HEK293 (cell line): Measurements from ENCODE around the gene PPP1R15B.
A peak's percentile ranks its signal among the peaks of the same experiment; 100 is the strongest.

Source experiments
- CTCF ChIP-seq: fragments of 450-650 bp; formaldehyde crosslinking; IDR thresholded peaks from 2 replicates; pipeline ENCODE4 v1.5.1; 2016; ENCODE audit warnings: missing biosample characterization, missing genetic modification characterization
- GFI1B ChIP-seq: fragments of 450-650 bp; formaldehyde crosslinking; IDR thresholded peaks from 2 replicates; pipeline ENCODE4 v1.5.1; 2016; ENCODE audit warnings: missing biosample characterization, missing genetic modification characterization
- KLF1 ChIP-seq: fragments of 450-650 bp; formaldehyde crosslinking; IDR thresholded peaks from 2 replicates; pipeline ENCODE4 v1.5.1; 2016; ENCODE audit warnings: missing biosample characterization, missing genetic modification characterization
- KLF9 ChIP-seq: fragments of 450-650 bp; formaldehyde crosslinking; IDR thresholded peaks from 2 replicates; pipeline ENCODE4 v1.5.1; 2016; ENCODE audit warnings: missing biosample characterization, missing genetic modification characterization, low read depth
- RBAK ChIP-seq: fragments of 450-650 bp; formaldehyde crosslinking; IDR thresholded peaks from 2 replicates; pipeline ENCODE4 v1.5.1; 2016; ENCODE audit warnings: missing biosample characterization, missing genetic modification characterization
- WT1 ChIP-seq: fragments of 450-650 bp; formaldehyde crosslinking; IDR thresholded peaks from 2 replicates; pipeline ENCODE4 v1.5.1; 2016; ENCODE audit warnings: missing biosample characterization, missing genetic modification characterization
- ZBTB10 ChIP-seq: fragments of 450-650 bp; formaldehyde crosslinking; IDR thresholded peaks from 2 replicates; pipeline ENCODE4 v1.5.1; 2016; ENCODE audit warnings: missing biosample characterization, missing genetic modification characterization
- ZBTB11 ChIP-seq: fragments of 450-650 bp; formaldehyde crosslinking; conservative IDR thresholded peaks from 2 replicates; pipeline ENCODE4 v1.5.1; 2016; ENCODE audit warnings: low read depth, missing biosample characterization, missing genetic modification characterization
- ZBTB8A ChIP-seq: fragments of 450-650 bp; formaldehyde crosslinking; IDR thresholded peaks from 2 replicates; pipeline ENCODE4 v1.5.1; 2016; ENCODE audit warnings: missing biosample characterization, missing genetic modification characterization
- ZFP3 ChIP-seq: fragments of 450-650 bp; formaldehyde crosslinking; IDR thresholded peaks from 2 replicates; pipeline ENCODE4 v1.5.1; 2016; ENCODE audit warnings: low read depth, missing biosample characterization, missing genetic modification characterization
- ZNF140 ChIP-seq: fragments of 450-650 bp; formaldehyde crosslinking; IDR thresholded peaks from 2 replicates; pipeline ENCODE4 v1.5.1; 2016; ENCODE audit warnings: missing biosample characterization, missing genetic modification characterization
- ZNF169 ChIP-seq: fragments of 450-650 bp; formaldehyde crosslinking; IDR thresholded peaks from 2 replicates; pipeline ENCODE4 v1.5.1; 2016; ENCODE audit warnings: missing biosample characterization, missing genetic modification characterization
- ZNF18 ChIP-seq: fragments of 450-650 bp; formaldehyde crosslinking; IDR thresholded peaks from 2 replicates; pipeline ENCODE4 v1.5.1; 2016; ENCODE audit warnings: missing biosample characterization, missing genetic modification characterization
- ZNF24 ChIP-seq: fragments of 450-650 bp; formaldehyde crosslinking; IDR thresholded peaks from 2 replicates; pipeline ENCODE4 v1.5.1; 2016; ENCODE audit warnings: missing biosample characterization, missing genetic modification characterization
- ZNF280C ChIP-seq: fragments of 450-650 bp; formaldehyde crosslinking; IDR thresholded peaks from 2 replicates; pipeline ENCODE4 v1.5.1; 2016; ENCODE audit warnings: missing biosample characterization, missing genetic modification characterization
- ZNF341 ChIP-seq: fragments of 450-650 bp; formaldehyde crosslinking; IDR thresholded peaks from 2 replicates; pipeline ENCODE4; 2016; ENCODE audit warnings: low read depth, missing biosample characterization, missing genetic modification characterization
- ZNF394 ChIP-seq: fragments of 450-650 bp; formaldehyde crosslinking; IDR thresholded peaks from 2 replicates; pipeline ENCODE4 v1.5.1; 2016; ENCODE audit warnings: missing biosample characterization, missing genetic modification characterization, mild to moderate bottlenecking, moderate library complexity, borderline replicate concordance
- ZNF449 ChIP-seq: fragments of 450-650 bp; formaldehyde crosslinking; IDR thresholded peaks from 2 replicates; pipeline ENCODE4 v1.5.1; 2017; ENCODE audit warnings: missing biosample characterization, mild to moderate bottlenecking, missing genetic modification characterization, moderate library complexity
- ZNF501 ChIP-seq: fragments of 450-650 bp; formaldehyde crosslinking; IDR thresholded peaks from 2 replicates; pipeline ENCODE4 v1.5.1; 2016; ENCODE audit warnings: missing biosample characterization, missing genetic modification characterization
- ZNF830 ChIP-seq: fragments of 450-650 bp; IDR thresholded peaks from 2 replicates; pipeline ENCODE4 v1.5.0; 2018; ENCODE audit warnings: missing biosample characterization, missing genetic modification characterization, low read depth, mild to moderate bottlenecking, moderate library complexity
- ZXDB ChIP-seq: fragments of 450-650 bp; formaldehyde crosslinking; IDR thresholded peaks from 2 replicates; pipeline ENCODE4 v1.5.1; 2016; ENCODE audit warnings: missing biosample characterization, missing genetic modification characterization

PPP1R15B gene

GRCh38 chr1:204363335-204364114 lies 48.1 kb downstream of the PPP1R15B start (continued):
- TF ChIP-seq ZBTB10 (tag by site-specific recombination) (peak; percentile 84), KLF1 (tag by site-specific recombination) (no peak; the same call in 1 of the 2 replicates), ZNF449 (tag by site-specific recombination) (peak; percentile 24; the same call in 1 of the 2 replicates), ZNF169 (tag by site-specific recombination) (no peak), ZBTB11 (tag by site-specific recombination) (peak; percentile 87), WT1 (tag by site-specific recombination) (peak; percentile 53; the same call in 1 of the 2 replicates), ZNF501 (peak; percentile 75; the same call in 1 of the 2 replicates), ZNF341 (tag by site-specific recombination) (no peak), ZNF394 (tag by site-specific recombination) (peak; percentile 48; the same call in 1 of the 2 replicates), RBAK (tag by site-specific recombination) (no peak), KLF9 (peak; percentile 47; the same call in 1 of the 2 replicates), GFI1B (no peak), ZNF24 (tag by site-specific recombination) (peak; percentile 46; the same call in 1 of the 2 replicates), ZNF830 (no peak), CTCF (tag by site-specific recombination) (peak; percentile 98), ZNF140 (tag by site-specific recombination) (no peak), ZNF18 (tag by site-specific recombination) (0 out of 2 replicates have a peak, but pooled peaks have one; percentile 38), ZXDB (peak; percentile 72), ZFP3 (tag by site-specific recombination) (no peak), ZBTB8A (tag by site-specific recombination) (peak; percentile 81), ZNF280C (tag by site-specific recombination) (no peak)
